Sigmoid colon (tissue), 3 donors: Measurements from ENCODE around the gene CACNB2.

Experiments used
- POLR2A ChIP-seq, 2 donors: fragments of 450-650 bp; IDR thresholded peaks; one replicate each; pipeline ENCODE4 v1.6.1; 2016; ENCODE audit warnings: antibody characterized with exemption in 2 of 2, mild to moderate bottlenecking in 2 of 2, moderate library complexity in 2 of 2
- TF ChIP-seq, protein P1 (sequence below), 4 experiments: fragments of 450-650 bp in 3 of 4; fragments of 200-600 bp in 1 of 4; IDR thresholded peaks; one replicate each; pipeline ENCODE4 v1.5.1; 2016 to 2019; ENCODE audit warnings: antibody characterized with exemption in 4 of 4, mild to moderate bottlenecking in 3 of 4, moderate library complexity in 2 of 4

DNA sequence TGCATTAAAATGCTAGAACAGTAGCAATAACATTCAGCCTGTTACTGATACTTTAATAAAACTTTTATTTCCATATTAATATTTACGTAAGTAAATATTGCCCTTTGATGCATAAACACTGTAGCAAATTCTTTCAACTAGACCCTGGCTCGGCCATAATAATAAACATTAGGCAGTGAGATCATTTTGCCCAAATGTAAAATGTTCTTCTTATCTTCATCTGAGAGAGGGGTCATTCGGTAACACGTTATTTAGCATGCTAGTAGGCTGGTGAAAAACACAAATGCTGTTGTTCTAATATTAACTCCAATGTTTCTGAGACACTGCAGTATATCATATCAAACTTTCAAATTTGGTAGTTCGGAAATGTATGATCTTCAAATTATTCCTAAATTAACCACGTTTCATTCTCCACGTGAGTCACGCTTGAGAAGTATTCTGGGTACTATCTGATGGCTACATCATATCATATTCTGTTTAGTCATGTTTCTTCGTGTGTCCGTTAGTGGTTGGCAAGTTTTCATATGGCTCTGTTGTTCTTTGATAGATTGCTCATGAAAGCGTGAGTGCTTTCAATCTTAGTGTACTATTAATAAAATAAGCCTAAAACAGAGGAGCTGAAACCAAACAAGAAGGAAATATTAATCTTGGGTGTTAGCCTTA, 365.4 kb downstream of the CACNB2 start:
- TF ChIP-seq, protein P1, sequence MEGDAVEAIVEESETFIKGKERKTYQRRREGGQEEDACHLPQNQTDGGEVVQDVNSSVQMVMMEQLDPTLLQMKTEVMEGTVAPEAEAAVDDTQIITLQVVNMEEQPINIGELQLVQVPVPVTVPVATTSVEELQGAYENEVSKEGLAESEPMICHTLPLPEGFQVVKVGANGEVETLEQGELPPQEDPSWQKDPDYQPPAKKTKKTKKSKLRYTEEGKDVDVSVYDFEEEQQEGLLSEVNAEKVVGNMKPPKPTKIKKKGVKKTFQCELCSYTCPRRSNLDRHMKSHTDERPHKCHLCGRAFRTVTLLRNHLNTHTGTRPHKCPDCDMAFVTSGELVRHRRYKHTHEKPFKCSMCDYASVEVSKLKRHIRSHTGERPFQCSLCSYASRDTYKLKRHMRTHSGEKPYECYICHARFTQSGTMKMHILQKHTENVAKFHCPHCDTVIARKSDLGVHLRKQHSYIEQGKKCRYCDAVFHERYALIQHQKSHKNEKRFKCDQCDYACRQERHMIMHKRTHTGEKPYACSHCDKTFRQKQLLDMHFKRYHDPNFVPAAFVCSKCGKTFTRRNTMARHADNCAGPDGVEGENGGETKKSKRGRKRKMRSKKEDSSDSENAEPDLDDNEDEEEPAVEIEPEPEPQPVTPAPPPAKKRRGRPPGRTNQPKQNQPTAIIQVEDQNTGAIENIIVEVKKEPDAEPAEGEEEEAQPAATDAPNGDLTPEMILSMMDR (IDR thresholded peaks at IDR 0.05), result no peak
- no peak for TF ChIP-seq POLR2A (IDR thresholded peaks at IDR 0.05)
